Activated CD4-positive, alpha-beta T cell treated with anti-CD3 and anti-CD28 coated beads, Interleukin-2, amount 50 U/mL, for 24 hours (primary cell): ENCODE results near the gene SUPT3H.

Experiments used
- DNase-seq, 2 donors: peaks; one replicate each; pipeline ENCODE4 v3.0.0-alpha.2; 2020; ENCODE audit warnings: low read depth in 1 of 2, low spot score in 1 of 2

The SUPT3H gene

GRCh38 chr6:45256697-45257695 lies 120.7 kb downstream of the SUPT3H start:
- DNase-seq = no peak

GRCh38 chr6:45255434-45255833 lies 122.3 kb downstream of the SUPT3H start:
- no peak for DNase-seq

GRCh38 chr6:45254253-45254652 lies 123.5 kb downstream of the SUPT3H start:
- DNase-seq = no peak

GRCh38 chr6:45253453-45253852 lies 124.3 kb downstream of the SUPT3H start:
- no peak for DNase-seq

GRCh38 chr6:45231660-45232059 lies 146.1 kb downstream of the SUPT3H start:
- DNase-seq = no peak

- no peak for DNase-seq
Measured at GRCh38 chr6:45229416-45229815, 148.3 kb downstream of the SUPT3H start.

- DNase-seq = no peak
Measured at GRCh38 chr6:45226081-45226480, 151.7 kb downstream of the SUPT3H start.

GRCh38 chr6:45222380-45222779 lies 155.4 kb downstream of the SUPT3H start:
- no peak for DNase-seq

GRCh38 chr6:45215759-45216158 lies 162.0 kb downstream of the SUPT3H start:
- no peak for DNase-seq

GRCh38 chr6:45212976-45213375 lies 164.8 kb downstream of the SUPT3H start:
- DNase-seq = no peak

- DNase-seq = no peak
Measured at GRCh38 chr6:45209762-45210161, 168.0 kb downstream of the SUPT3H start.

GRCh38 chr6:45206793-45207492 lies 170.8 kb downstream of the SUPT3H start:
- DNase-seq = no peak

- no peak for DNase-seq
Measured at GRCh38 chr6:45201484-45201883, 176.2 kb downstream of the SUPT3H start.

- no peak for DNase-seq
Measured at GRCh38 chr6:45200510-45200909, 177.2 kb downstream of the SUPT3H start.

GRCh38 chr6:45199554-45199953 lies 178.2 kb downstream of the SUPT3H start:
- no peak for DNase-seq

GRCh38 chr6:45196121-45196520 lies 181.6 kb downstream of the SUPT3H start:
- DNase-seq = no peak

GRCh38 chr6:45195137-45195536 lies 182.6 kb downstream of the SUPT3H start:
- no peak for DNase-seq

- no peak for DNase-seq
Measured at GRCh38 chr6:45192556-45192955, 185.2 kb downstream of the SUPT3H start.

- DNase-seq = no peak
Measured at GRCh38 chr6:45191414-45191813, 186.3 kb downstream of the SUPT3H start.

- no peak for DNase-seq
Measured at GRCh38 chr6:45187836-45188235, 189.9 kb downstream of the SUPT3H start.

GRCh38 chr6:45185403-45186251 lies 192.1 kb downstream of the SUPT3H start:
- DNase-seq = no peak
